ENCODE measurements around the gene FBRSL1.

Gene FBRSL1

DNA sequence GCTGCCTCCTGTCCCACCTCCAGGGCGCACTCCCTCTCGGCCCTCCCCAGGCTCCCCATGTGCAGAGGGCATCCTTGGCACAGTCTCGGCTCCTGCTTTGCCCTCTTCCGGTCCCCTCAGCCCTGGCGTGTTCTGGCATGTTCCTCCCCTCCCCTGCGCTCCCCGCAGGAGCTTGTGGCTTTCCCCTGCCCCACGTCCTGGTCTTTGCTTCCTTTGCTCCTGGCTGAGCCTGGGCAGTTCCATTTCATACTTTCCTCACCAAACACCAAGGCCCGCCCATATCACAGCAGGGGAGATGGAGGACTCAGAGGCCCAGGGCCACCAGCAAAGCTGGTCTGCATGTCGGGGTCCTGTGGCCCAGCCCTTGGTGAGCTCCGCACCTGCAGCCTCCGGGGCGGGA lies 56.0 kb downstream of the FBRSL1 start:
- DNase-seq: no peak

DNA sequence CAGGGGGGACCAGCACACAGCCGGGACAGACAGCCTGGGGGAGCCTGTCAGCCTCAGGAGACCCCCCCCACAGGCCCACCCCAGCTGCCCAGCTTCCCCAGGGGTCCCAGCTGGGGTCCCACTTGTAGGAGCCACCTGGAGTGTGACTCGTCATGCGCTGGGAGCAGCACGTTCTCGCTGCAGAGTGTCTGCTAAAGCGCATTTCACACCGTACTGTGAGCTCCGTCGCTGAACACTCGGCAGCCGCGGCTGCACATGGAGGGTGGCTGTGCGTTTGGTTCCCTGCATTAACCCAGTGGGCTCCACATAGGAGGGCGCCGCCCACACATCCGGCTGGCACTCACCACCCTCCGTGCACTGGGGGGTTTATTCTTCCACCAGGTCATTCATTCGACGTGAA lies 56.7 kb downstream of the FBRSL1 start:
- no peak for DNase-seq

DNA sequence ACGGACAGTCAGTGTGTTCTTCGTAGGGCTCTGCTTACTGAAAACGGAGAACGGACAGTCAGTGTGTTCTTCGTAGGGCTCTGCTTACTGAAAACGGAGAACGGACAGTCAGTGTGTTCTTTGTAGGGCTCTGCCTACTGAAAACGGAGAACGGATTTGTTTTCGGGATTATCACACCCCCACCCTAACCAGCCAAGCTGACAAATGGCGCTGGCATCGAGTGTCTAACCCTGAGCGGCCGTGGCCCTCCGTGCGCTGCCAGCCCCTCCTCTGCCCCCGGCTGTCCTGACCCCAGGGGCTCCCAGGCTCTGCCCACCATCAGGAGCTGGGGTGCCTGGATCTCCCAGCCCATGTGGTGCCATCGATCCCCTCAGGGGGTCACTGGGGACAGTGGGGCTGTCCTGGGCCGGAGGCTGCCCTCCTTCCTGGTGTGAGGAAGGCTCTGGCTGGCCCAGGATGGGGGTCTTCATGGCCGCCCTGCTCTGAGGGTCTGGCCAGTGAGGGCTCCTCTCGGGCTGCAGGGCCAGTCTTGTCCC lies 57.3 kb downstream of the FBRSL1 start:
- DNase-seq: no peak

DNA sequence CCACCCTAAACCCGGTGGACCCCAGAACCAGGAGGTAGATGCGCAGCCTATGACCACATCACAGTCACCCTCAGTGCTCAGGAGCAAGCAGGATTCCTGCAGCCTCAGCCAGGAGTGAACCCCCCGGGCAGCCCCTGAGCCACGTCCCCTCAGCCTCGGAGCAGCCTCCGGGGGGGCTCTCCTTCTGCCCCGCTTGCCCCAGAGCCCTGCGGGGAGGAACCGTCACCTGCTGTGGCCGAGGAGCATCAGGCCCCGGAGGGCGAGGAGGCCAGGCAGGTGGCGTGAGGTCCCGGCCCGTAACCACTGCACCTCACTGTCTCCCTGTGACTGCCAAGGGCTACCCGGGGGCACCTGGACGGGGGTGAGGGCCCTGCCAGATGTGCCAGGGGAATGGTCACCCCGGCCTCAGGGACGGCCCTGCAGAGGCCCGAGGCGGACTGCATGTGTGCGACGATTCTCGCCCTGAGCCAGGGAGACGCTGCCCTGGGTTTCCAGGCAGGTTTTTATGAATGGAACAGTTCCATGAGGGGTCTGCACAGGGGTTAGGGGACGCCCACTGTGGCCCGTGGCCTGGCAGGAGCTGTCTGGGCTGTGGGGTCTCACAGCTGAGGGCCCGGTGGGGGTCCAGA lies 58.6 kb downstream of the FBRSL1 start:
- DNase-seq: no peak

DNA sequence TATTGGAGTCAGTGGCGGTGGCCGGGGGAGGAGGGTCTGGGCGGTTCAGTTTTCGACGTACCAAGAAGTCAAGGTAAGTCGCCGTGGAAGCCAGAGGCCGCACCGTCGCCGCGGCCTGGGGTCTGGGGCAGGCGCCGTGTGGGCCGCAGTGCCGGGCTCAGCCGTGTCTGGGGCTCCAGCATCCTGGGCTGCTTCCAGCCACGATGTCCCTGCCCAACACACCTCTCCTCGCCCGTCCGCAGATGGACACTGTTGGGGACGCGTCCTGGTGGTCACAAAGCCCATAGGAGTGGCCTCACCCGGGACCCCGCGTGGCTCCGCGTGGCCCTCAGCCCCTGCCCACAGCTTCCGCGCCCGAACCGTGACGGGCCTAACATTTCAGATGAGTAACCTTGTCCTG lies 59.1 kb downstream of the FBRSL1 start:
- no peak for DNase-seq

DNA sequence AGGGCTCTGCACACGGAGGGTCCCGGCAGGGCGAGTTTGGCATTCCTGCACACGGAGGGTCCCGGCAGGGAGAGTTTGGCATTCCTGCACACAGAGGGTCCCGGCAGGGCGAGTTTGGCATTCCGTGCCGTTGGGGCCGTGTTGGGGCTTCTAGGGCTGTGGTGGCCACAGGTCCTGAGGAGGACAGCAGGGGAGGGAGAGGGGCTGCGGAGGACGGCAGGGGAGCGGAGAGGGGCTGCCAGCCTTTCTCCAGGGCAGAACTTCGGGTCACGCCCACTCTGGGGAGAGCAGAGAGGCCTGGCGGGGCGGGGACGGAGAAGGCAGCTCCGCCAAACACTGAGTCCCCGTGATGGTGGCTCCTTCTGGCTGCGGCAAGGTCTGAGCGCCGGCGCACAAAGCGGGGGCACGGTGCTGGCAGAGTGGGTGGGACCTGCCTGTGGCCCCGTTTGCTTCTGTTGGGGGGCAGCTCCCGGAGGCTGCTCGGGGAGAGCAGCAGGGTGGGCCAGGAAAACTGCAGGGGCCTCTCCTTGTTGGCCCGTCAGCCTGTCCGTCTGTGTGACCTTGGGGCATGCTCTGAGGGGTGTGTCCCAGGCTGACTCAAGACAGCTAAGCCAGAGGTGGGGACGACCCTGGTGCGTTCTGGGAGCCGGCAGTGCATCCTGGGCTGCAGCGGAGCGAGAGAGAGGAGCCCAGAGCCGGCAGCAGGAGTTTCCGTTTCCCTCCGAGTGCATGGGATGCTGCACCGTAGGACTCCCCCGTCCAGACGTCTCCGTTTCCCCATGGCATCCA lies 60.3 kb downstream of the FBRSL1 start:
- no peak for DNase-seq

DNA sequence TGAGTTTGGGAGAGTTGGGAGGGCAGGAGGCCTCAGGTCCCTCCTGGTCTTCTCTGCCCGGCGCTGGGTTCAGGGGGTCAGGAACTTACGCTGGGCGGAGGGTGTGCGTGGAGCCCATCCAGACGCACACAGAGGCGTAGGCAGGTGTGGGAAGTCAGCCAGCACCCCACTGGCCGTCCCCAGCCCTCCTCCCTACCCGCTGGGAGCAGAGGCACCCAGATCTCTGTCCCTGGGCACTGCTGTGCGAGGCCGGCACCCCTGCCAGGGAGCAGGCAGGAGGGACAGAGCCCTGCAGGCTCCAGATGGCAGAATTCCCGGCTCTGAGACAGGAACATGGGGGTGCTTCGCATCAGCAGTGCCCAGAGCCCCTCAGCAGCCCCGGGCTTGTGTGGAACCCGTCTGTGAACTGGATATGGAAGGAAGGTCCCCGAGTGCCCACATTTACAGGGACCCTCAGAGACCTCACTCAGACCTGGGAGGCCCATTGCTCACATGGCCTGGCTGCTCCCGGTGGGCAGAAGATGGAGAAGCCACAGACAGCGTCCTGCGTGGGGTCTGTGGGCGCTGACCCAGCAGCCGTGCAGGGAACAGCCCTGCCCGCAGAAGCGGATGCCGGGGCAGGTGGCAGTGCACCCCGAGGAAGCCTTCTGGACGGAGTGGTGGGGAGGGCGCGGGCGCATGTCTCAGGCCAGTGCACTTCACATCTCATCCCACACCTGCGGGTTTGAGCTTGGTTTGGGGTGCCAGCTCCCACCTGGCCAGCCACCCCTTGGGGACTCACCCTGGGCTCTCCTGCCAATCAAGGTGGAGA lies 61.1 kb downstream of the FBRSL1 start:
- DNase-seq: no peak

DNA sequence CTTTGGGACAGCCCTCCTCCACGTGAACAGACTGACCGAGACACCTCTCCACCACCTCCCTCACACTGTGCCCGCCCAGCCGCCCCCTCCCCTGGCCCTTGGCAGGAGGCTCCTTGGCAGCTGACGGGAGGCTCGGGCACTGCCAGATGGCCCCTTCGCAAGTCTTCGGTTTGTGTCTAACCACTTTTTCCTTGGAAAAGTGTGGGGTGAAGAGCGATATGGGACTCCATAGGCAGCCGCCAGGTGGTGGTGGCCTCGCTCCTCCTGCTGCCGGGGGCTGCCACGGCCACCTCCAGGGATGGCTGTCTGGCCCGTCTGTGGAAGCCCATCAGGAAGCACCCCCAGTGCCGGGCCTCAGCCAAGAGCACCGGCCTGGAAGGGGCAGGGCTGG lies 61.7 kb downstream of the FBRSL1 start:
- DNase-seq: no peak

DNA sequence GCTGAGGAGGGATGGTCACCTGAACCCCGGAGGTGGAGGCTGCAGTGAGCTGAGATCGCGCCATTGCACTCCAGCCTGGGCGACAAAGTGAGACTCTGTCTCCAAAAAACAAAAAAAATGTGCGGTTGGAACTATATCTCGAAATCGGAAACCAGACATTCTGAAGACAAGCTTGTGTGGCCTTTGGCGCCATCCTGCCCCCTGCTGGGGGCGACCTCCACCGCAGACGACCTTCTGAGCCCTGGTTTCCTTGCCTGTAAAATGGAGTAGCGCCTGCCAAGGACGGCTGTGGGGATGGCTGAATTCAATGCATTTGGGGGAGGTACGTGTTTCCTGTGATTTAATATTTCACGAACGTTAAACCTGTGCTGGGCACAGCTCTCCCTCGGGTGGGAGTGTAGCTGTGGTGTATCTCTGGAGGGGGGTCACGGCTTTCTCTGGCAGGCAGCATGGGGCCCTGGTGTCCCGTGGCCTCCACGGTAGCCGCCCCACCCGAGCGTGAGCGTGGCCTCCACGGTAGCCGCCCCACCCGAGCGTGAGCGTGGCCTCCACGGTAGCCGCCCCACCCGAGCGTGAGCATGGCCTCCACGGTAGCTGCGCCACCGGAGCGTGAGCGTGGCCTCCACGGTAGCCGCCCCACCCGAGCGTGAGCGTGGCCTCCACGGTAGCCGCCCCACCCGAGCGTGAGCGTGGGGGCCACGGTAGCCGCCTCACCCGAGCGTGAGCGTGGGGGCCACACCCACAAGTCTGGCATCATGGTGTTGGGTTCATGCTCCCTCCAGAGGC lies 65.1 kb downstream of the FBRSL1 start:
- peak; percentile 16 for DNase-seq

DNA sequence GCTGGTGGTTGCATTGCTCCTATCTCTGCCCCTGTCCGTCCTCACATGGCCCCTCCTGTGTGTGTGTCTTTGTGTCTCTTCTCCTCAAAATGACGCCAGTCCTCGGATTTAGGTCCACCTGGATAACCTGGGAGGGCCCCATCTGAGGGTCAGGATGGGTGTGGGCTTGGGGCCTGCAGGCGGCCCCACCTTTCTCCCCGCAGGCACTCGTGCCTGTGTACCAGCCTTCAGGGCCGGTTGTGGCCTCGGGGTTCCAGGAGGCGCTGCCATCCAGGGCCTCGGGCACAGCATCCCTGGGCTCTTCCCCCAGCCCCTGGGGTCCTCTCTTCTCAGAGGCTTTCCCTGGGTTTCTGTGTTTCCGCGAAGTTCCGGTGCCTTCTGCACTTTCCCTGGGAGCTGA lies 65.7 kb downstream of the FBRSL1 start:
- no peak for DNase-seq

DNA sequence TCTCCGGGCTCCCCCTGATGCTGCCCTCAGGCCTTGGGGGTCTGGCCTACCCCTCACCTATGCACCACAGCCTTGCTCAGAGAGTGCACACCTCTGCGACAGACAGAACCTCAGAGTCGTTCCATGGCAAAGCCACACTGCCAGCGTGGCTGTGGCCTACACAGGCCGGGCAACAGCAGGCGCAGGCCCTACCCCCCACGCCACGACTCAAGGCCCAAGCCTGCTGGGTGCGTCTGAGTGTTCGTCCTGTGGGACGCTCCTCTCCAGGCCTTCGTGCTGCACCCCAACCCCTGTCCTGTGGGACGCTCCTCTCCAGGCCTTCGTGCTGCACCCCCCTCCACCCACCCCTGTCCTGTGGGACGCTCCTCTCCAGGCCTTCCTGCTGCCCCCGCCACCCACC lies 66.3 kb downstream of the FBRSL1 start:
- DNase-seq: no peak

DNA sequence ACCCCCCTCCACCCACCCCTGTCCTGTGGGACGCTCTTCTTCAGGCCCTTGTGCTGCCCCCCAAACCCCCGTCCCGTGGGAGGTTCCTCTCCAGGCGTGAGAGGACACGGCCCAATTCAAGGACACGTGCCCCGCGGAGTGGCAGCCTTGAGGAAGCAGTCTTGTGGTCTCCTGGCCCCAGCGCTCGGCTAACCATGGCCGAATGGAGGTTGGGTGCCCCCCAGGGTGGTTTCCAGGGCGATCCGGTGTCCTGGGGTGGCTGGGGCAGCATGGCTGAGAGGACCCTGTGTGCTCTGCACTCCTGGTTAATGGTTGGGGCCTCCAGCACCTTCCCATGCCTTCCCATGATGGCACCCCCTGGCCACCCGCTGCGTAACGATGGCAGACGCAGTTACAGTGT lies 66.8 kb downstream of the FBRSL1 start:
- no peak for DNase-seq

DNA sequence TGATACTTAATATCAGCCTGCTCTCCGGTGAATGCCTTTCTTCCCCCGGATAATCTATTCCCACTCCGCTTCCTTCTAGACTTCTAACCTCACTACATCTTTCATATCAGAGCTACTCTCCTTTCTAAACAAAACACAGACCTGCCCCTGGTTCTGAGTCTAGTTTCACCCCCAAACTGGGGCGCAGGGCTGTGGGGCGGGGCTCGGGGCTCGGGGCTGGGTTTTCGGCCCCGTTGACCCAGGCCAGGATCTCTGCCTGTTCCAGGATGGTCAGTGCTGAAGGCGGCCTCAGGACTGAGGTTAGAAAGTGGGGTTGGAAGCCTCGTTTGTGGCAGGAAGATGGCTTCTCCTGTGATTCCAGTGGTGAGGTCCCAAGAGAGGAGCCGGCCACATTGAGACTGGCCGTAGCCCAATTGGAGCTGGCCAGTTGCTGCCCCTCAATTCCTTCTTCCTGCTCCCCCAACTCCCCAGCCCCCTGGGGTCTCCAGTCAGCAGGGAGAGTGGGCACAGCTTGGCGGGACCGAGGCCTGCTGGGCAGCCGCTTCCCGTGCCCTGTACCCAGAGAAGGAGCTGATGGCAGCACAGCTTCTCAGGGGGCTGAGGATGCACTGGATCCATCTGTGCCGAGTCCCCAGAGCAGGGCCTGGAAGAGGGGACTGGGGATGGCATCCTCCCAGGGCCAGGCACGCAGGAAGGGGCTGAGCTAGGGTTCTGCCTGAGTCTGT lies 67.5 kb downstream of the FBRSL1 start:
- DNase-seq: no peak

DNA sequence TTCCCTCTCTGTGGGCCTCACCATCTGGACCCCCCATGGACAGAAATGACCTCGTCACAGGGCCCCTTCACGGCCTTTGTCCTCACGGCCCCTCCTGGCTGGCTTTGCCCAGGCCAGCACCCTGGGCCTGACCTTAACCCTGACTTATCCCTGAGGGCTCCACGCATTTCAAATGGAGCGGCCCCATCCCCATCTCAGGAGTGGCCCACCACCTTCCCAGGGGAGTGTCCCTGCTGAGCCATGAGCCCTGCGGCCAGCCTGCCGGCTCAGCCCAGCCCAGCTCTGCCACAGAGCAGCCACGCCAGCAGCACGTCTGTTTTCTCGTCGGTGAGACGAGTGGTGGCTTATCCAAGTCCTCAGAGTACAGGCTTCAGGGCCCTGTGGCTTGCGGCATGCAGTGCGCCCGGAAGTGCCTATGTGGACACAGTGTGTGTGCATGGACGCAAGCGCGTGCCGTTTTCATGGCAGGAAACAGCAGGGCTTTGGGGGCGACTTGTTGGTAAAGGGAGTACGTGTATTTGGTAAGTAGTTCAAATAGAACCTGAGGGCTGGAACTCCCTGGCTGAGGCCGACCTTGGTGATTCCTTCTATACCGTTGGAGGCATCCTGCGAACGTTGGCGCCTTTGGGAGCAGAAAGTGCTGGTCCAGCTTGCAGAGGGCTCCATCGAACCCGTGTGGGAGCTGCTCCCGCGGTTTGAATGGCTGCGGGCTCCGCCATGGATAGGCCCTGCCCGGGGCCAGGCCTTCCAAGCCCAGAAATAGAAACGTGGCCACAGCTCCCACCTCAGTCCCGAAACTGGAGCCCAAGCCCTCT lies 68.3 kb downstream of the FBRSL1 start:
- DNase-seq: no peak

DNA sequence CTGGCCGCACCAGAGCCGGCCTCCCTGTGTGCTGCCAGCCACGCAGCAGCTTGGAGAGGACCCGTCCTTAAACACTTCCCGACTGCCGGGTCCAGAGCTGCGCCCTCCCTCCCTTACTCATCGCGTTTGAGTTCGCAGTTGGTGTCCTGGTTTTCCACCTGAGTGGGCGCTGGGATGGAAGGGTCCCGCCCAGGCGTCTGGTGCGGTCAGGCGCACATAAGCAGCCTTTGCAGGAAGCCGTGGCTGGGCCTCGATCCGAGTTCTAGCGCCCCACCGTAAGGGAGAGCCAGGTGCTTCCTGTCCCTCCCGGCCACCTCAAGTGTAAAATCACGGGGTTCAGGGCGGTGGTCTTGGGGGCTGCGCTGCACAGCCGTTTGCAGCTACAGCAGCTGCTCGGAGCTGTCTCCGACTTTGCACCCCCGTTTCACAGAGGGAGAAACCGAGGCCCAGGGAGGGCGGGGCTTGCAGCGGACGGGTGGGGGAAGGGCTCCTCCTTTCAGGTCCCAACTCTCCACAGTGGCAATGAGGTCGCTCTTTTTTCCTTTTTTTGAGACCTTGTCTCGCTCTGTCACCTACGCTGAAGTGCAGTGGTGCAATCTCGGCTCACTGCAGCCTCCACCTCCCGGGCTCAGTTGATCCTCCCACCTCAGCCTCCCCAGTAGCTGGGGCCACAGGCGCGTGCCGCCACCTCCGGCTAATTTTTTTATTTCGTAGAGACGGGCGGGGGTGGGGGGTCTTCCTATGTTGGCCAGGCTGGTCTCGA lies 69.1 kb downstream of the FBRSL1 start:
- no peak for DNase-seq

DNA sequence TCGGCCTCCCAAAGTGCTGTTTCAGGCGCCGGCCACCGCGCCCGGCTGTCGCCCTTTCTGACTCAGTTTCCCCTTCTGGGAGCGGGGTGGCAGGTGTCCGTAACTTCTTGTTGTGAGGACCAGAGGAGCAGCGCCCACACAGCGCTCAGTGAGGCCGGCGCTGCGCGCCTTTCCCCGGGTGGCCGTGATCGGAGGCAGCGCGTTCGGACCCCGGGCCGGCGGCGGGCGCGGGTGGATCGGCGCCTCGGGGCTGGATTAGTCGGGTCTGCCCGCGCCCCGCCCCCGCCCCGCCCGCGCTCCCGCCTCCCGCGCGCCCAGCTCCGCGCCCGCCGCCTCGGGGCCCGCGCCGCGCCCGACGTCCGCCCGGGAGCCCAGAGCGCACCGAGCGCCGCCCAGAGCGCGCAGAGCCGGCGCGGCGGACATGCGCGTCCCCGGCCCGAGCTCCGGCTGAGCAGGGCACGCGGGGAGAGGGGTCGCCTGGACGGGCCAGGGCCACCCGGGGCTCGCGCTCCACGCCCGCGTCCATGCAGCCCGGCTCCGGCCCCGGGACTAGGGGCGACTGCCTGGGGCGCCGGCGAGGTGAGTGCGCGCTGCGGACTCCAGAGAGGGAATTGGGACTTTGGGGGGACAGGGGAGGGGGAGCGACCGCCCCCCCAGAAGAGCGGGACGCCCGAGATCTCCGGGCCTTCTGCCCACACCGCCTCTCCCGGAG lies 69.9 kb downstream of the FBRSL1 start:
- DNase-seq: peak; percentile 33

DNA sequence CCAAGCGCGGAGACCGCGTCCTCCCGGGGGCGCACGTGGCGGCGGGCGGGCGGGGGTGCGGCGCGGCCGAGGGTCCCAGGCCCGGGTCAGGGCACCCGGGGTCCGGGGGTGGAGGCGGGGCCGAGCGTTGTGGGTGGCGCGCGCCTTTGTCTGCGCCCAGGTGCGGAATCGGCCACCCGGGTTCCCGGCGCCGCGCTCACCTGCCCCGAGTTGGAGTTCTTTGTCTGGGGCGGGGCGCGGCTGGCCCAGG lies 70.3 kb downstream of the FBRSL1 start:
- peak; percentile 13 for DNase-seq

DNA sequence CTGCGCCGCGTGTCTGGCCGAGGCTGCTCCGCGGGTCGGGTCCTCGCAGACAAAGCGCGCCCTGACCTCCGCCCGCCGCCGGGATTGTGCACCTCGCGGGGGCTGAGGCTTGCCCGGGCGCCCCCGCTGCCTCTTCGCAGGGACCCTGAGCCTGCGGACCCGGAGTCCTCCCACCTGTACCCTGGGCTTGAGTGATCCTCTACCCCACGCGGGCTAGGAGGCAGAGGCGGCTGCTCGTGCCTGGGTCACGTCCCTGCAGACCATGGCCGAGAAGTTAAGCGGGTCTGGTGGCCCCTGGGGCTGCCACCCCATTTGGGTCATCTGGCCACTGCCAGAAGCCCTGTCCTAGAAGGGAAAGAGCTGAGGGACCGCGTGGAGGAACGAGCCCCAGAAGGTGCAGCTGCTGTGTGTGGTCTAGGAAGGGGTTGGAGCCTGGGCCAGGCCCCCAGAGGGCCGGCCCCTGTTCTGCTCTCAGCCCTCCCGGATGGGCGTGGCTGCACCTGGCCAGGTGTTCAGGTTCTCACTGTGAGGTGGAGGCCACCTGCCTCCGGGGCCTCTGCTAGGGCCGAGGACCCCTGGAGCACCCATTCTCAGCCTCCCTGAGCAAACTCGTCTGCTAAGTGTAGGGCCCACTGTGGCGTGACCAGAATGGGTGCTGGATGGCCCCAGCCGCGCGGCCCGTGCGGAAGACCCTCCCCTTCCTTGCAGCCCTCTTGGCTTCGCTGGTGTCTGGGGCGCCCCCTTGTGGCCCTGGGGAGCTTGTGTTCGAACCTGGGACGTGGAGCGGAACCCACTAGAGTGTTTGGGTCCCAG lies 70.9 kb downstream of the FBRSL1 start:
- peak; percentile 82 for DNase-seq

Data from activated CD4-positive, alpha-beta T cell treated with anti-CD3 and anti-CD28 coated beads, Interleukin-2, amount 50 U/mL, for 16 hours (primary cell).